ENCODE measurements around the gene ISY1.

GRCh38 chr3:129204473-129204872, 43.6 kb upstream of the ISY1 start:
- TF ChIP-seq CTCF (IDR thresholded peaks at IDR 0.05): no peak
- no peak for TF ChIP-seq ZFX (IDR thresholded peaks at IDR 0.05; ENCODE audit: borderline replicate concordance)
